Stimulated activated CD8-positive, alpha-beta memory T cell treated with anti-CD3 and anti-CD28 coated beads, Interleukin-15, amount 100 ng/mL, for 48 hours (primary cell): ENCODE results near the gene TPPP.
"Not testable (repeated sequence)": the region's sequence is repeated elsewhere in the genome, so short reads cannot be mapped to it uniquely, and the experiment has no call there.

Source experiments
- DNase-seq, 2 donors: peaks; one replicate each; pipeline ENCODE4 v3.0.0-alpha.2; 2020; ENCODE audit warnings: low read depth in 2 of 2

TPPP gene

DNA sequence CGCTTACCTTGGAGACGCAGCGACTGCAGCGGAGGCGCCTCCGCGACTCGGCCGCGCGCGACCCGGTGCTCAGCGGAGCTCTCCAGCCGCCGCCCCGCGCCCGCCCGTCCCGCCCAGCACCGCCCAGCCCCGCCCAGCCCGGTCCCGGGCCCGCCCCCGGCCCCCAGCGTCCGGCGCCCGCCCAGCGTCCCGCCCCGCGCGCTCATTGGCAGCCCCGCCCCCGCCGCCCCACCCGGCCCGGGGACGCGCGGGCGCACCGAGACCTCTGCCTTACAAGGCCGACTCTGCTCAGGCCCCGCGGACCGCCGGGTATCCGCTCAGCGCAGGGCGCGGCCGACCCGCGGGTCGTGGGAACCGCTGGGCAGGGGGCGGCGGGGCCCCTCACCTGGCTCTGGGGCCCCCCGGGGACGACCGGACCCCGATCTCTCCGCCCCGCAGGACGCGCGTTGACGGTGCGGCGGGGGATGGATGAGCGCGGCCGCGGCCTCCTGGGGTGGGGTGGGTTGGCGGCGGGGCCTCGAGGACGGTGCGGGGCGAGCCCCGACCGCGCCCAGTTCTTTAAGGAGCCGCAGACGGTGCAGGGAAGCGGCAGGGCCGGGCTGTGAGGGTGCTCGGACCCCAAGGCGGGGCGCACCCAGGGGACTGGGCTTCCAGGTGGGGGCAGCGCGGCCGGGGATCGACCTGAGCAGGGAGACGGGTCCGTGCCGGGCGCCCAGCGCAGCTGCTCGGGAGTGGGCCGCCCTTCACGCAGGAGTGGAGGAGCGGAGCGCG lies at the start of gene TPPP:
Gene TPPP (minus strand): TSS at position 82 of the 771 bp plus-strand sequence. CDS start 15,292 bp downstream, outside the sequence.
- peak; percentile 66 to 70 for DNase-seq

DNA sequence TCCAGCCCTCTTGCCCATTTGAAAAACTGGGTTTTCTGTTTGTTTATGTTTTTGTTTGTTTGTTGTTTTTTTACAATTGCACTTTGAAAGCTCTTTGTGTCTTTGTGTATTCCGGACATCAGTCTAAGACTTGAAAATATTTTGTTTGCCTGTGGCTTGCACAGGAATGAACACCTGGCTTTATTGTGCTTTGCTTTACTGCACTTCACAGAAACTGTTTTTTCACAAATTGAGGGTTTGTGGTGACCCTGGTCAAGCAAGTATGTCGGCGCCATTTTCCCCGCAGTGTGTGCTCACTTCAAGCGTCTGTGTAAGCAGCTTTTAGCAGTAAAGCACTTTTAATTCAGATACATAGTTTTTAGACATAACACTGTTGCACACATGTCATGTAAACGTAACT lies 49.1 kb upstream of the TPPP start:
- DNase-seq: not testable (repeated sequence)

DNA sequence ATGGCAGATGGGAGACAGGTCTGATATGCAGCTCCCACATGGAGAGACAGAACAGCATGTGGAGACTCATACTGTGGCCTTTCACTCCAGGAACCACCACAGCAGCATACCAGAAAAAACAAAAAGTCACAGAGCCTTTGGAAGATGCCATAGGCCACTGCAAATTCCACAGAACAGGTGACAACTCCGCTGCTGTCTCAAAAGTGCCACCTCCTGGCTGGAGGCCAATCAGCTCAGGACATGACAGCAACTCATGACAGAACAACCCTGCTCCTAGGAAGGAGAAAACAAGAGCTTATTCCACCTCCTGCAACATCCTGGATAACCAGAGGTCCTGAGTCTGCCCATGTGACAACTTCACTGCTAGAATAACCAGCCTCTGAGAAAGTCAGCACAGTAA lies 41.0 kb upstream of the TPPP start:
- not testable (repeated sequence) for DNase-seq

DNA sequence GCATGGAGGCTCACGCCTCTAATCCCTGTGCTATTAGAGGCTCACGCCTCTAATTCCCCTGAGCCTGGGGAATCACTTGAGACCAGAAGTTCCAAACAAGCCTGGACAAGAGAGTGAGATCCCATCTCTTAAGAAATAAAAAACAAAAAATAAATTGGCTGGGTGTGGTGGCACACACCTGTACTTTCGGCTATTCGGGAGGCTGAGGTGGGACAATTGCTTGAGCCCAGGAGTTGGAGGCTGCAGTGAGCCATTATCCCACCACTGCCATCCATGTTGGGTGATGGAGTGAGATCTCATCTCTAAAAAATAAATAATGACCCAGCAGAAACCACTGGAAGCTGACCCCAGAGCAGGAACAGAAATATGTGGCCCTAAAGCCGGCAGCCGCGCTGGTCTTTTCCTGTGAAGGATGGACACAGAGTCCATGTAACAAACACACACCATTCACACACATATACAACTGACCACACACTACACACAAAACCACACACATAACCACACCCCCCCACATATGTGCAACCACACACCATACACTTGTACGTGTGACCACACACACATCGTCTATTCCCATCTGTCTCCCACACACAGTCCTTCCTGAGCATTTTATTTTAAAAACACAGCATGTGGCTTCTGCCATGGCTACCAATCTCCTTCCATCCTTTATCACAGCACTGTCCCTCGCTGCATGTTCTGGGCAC lies 39.8 kb upstream of the TPPP start:
- DNase-seq: not testable (repeated sequence)

DNA sequence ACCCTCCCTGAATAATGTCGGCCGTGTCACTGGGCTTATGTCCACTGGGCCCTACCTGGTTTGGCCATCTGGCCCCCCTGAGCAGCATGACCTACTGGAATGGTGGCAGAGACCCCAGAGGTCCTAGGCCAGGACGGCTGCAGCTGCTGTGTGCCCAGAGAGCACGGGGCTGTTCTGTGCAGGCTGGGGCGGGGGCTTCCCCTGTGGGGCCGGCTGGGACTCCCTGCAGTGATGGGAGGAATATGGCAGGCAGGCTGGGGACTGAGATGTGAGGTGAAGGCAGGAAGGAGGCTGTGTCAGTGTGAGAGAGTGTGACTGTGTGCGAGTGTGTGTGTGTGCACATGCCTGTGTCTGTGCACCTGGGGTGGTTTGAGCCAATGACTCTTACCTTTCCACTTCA lies 36.1 kb upstream of the TPPP start:
- not testable (repeated sequence) for DNase-seq

DNA sequence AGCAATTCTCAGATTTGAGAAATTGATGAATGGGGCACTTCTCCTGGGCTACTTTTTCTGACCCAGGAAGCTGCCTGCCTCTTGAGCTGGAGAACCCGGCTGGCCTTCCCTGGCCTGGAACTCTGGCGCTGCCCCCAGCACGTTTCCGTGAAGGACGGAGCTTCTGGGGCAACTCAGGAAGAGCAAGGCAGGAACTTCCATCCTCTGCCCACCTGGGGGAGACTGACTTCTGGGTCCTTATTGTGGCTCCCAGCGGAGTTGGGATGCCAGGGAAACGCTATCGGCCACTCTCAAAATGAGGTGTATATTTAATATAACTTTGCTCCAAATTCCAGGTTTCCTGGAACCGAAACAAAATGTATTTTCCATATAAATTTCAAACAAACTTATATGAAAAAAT lies 33.9 kb upstream of the TPPP start:
- DNase-seq: not testable (repeated sequence)

DNA sequence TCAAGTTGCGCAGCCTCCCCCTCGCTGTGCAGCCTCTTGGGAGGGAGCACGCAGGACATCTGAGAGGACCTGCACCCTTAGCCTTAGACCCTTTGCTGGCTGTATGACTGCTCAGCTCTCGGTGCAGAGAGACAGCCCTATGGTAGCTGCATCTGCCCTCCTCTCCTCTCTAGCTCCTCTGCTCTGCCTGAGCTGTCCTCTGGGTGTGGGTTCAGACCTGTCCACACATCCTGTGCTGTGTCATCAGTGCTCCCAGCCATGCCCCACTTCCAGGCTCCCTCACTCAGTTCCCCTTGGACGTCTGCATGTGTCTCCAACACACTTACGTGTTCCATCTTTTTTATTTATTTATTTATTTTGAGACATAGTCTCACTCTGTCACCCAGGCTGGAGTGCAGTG lies 30.7 kb upstream of the TPPP start:
- DNase-seq: not testable (repeated sequence)

DNA sequence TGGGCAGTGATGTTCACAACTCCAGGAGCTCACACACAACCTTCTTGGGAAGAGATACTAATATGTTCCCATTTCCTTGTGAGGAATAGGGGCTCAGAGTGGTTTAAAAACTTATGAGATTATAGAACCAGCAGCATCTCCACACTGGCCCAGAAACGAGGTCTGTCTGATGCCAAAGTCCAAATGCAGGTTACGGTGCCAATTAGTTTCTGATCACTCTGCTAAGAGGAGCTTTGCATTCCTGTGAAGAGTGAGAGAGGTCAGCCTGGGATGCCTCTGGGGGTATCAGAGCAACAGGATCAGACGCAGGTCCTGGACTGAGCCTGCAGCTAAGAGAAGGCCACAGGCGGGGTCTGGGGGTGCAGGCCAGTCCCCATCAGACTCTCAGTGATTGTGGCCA lies 30.2 kb upstream of the TPPP start:
- DNase-seq: not testable (repeated sequence)

DNA sequence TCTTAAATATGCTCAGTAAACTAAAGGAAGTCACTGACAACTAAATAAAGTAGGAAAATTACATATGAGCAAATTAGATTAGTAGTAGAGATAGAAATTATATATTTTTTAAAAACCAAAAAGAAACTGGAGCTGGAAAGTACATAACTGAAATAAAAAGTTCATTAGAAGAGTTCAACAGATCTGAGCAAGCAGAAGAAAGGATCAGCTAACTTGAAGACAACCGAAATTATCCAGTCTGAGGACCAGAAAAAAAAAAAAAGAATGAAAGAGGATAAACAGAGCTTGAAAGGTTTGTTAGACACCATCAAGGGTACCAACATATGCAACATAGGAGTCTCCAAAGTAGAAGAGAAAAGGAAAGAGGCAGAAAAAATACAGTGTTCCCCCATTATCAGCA lies 26.2 kb upstream of the TPPP start:
- DNase-seq: not testable (repeated sequence)

DNA sequence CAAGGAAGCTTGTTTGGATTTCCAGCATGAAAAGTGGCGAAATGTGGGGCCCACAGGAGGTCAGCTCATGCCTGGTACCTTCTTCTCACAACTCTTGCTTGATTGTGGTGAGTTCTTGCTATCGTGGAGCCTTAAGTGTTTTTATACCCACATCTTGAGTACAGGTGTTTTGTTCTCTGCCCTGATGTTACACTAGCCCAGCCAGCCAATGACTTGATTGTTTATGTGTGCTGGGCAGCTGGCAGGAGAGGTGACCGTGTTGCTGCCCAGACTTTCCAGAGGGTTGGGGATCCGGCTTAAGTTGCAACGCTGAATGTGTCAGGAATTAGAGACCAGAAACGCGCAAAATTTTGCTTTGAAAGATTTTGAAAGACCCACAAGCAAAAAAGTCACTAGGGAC lies 24.0 kb upstream of the TPPP start:
- DNase-seq: no peak

DNA sequence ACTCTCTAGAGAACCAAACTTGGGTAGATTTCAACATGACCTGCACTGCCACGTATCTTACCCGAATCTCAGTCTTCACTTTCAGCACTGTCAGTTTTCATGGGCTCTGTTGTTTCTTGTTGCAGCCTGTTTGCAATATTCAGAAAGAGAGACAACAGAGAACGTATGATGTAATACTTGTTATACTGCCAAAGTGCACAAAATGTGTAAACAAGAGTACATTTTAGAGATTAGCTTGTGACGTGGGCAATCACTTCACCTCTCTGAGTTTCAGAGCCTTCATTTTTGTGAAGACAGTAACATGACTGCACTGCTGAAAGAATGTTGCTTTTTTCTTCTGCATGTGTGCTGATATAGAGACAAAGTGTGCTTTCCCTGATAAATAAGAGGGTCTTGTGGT lies 23.6 kb upstream of the TPPP start:
- not testable (repeated sequence) for DNase-seq

DNA sequence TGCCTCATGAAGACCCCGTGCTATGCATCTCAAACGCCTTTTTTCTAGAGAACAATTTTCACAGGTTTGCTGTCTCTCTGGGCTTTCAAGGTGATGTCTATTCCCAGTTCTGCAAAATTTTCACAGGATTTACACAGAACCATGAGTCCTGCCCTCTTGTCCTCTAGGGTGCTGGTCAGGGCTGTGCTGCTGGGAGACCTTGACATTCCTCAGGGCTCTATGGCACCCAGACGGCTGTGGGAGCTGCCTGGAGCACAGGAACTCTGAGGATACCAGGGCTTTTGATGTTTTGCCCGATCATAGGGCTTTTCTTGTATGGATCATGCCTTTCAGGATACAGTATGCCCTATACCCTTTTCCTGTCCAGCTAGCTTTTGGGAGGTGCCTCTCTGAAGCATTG lies 22.5 kb upstream of the TPPP start:
- not testable (repeated sequence) for DNase-seq

DNA sequence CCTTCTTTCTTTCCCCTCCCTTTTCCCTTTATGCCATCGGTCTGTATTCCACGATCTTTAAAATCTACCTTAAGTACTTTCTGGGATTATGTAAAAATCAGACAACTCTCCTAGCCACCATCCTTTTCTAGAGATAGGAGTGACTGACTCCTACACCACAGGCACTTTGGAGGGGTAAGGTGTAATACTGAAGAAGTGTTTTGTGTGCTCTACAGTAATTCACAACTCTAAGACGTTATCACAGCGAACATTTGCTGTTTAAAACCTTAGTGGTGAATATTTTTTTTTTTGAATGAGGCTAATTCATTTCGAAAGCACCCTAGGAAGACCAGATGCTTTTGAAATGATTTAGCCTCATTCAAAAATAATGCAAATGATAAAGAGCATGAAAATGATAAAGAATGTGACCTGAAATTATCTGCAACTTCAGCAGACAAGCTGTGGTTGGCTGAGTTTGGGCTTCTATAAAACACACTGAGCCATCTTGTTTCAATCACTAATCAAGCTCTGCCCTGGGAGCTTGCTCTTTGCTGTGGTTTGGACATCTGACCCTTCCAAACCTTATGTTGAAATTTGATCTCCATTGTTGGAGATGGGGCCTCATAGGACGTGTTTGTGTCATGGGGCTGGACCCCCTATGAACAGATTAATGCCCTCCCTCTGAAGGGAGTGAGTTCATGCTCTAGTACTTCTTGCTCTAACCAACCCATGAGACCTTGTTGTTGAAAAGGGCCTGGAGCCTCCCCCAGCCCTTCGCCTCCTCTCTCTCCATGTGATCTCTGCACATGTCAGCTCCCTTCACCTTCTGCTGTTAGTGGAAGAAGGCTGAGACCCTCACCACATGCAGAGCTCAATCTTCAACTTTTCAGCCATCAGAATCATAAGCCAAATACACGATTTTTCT lies 21.3 kb upstream of the TPPP start:
- DNase-seq: not testable (repeated sequence)

DNA sequence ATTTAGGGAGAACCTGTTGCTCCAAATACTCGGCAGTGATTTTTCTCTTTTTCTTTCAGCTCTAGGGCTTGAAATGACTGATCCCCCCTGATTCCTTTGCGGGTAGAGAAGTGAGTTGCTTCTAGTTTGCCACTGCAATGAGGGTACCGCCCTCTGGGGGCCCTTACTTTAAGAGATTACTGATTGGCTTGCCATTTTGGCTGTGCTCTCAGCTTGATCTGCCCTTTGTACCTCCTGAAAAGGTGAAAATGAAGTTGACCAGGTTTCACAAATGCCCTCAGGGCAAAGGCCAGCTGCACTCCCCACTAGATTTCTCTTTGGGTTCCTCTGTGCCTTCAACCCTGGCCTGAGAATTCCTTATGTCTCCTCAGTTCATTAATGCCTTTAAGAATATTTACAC lies 20.5 kb upstream of the TPPP start:
- not testable (repeated sequence) for DNase-seq

DNA sequence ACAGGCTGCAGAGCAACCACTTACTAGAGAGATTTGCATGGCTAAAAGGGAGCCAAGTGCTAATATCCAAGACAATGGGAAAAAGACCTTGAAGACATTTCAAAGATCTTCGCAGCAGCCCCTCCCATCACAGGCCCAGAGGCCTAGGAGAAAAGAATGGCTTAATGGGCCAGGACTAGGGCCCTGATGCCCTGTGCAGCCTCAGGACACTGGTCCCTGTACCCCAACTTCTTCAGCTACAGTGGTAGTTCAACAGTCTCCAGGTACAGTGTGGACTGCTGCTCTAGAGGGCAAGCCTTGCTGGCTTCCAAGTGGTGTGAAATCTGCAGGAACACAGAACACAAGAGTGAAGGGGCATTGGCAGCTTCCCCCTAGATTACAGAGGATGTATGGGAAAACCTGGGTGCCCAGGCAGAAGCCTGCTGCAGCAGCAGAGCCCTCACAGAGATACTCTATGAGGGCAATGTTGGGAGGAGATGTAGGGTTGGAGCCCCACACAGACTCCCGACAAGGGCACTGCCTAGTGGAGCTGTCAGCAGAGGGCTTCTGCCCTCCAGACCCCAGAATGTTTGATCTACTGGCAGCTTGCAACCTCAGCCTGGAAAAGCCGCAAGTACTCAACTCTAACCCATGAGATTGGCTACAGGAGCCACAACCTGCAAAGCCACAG lies 15.8 kb upstream of the TPPP start:
- DNase-seq: not testable (repeated sequence)

DNA sequence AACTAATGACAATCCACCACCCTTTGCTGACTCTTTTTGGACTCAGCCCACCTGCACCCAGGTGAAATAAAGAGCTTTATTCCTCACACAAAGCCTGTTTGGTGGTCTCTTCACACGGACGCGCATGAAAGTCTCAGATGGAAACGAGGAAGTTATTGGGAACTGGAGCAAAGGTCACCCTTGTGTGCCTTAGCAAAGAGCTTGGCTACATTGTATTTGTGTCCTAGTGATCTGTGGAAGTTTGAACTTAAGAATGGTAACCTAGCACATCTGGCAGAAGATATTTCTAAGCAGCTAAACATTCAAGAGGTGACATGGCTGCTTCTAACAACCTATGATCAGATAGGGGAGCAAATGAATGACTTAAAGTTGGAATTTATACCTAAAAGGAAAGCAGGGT lies 15.2 kb upstream of the TPPP start:
- not testable (repeated sequence) for DNase-seq

DNA sequence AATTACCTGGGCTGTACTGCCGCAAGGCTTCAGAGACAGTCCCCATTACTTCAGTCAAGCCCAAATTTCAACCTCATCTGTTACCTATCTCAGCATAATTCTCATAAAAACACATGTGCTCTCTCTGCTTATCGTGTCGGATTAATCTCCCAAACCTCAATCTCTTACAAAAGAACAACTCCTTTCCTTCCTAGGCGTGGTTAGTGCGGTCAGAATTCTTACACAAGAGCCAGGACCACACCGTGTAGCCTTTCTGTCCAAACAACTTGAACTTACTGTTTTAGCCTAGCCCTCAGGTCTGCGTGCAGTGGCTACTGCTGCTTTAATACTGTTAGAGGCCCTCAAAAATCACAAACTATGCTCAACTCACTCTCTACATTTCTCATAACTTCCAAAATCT lies 13.0 kb upstream of the TPPP start:
- DNase-seq: not testable (repeated sequence)

DNA sequence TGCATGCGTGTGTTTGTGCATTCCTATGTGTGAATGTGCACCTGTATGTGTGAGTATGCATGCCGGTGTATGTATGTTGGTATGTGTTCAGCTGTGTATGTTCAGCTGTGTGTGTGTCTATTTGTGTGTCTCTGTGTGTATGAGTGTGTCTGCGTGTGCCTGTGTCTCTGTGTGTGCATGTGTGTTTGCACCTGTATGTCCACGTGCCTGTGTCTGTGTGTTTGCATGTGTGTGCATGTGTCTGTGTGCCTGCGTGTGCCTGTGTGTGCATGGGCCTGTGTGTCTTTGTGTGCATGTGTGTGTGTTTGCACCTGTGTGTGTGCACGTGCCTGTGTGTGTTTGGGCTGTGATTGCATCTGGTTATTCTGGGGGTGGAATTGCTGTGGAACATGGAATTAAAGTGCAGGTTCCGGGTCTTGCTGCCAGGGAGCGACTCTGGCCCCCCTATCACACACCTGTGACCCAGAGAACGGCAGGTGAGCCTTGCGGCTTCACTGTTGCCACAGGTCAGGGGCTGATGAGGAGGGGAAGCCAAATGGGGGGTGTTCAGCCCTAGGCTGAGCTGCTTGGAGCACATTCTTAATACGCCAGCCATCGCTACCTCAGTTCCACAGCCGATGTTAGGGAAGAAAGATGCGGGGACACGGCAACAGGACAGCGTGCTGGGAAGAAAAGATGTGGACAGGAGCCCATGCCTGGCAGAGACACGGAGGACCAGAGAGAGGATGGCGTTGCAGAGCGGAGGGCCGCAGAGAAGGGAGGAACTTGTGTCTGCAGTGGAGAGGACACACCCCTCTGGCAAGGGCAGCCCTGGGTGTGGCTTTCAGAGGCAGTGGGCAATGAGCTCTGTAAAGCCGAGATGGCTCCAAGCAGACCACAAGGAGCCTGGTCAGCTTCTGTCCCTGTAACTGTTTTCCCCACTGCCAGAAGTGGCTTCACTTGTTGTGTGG lies 3.9 kb upstream of the TPPP start:
- DNase-seq: not testable (repeated sequence)

DNA sequence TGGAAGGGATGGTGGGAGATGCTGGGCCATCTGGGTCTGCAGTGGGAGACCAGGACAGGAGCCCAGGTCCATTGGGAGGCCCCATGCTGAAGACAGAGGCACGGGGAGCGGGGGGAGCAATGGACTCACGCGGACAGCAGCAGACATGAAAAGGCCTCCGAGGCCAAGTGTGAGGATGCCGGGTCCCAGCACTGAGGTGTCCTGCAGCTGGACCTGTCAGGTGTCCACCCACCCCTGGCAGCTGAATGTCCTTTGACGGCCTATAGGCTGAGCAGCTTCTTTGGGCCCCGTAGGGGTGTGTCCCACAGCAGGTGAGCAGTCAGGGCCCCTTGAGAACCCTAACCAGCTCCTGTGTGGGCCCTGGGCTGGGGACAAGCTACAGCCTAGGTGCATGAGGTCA lies 3.0 kb upstream of the TPPP start:
- DNase-seq: not testable (repeated sequence)

DNA sequence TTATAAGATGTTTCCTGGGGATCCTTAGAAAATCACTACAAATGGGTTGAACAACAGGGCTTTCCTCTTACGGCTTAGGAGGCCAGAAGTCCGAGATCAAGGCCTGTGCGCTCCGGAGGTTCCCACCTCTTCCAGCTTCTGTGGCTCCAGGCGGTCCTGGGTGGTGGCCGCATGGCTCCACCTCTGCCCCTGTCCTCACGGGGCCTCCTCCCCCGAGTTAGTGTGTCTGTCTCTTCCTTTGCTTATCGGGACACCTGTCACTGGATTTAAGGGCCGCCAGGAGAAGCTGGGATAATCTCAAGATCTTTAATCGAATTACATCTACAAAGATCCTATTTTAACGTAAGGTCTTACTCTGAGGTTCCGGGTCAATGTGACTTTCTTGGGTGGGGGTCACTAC lies 2.3 kb upstream of the TPPP start:
- DNase-seq: not testable (repeated sequence)
